HG03378 (cell line): Measurements from ENCODE around the gene AFF2.

Source experiments
- ATAC-seq: cut with Tn5 transposase; IDR thresholded peaks from one replicate; pipeline ENCODE4 v1.9.1; 2021; ENCODE audit warnings: mild to moderate bottlenecking, moderate library complexity; ENCODE audit not compliant: unreplicated experiment

The AFF2 gene

DNA sequence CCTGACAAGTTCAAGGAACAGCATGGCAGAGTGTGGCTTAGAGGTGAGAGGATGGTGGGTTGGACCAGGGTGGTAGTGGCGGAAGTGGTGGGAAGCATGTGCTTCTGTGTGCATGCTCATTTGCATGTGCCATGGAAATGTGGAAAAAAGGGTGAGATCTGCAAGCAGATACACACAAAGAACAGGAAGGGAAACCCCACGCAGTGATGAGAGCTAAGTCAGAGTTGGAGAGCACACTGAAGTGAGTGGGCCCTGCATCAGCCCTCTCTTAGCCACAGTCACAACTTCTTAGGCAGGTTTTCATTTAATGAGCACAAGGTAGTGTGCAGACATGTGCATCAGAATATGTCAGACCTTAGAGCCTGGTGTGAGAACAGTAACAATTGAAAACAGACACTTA lies 483.8 kb downstream of the AFF2 start:
- no peak for ATAC-seq

DNA sequence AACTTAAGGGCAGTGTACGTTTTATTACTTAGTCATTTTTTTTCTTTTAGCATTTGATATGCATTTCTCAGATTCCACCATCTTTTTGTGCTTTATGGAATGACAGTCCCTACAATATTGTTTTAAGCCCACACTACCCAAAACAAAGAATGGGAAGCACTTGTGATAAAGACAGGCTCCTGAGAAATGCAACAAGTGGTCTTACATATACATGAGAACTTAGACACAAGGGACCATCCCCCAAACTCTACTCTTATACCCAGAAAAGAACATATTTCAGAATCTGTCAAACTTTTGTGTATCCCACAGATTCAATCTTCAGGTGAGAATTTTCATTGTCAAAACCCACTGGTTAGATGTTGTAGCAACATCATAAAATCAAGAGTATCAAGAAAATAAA lies 491.1 kb downstream of the AFF2 start:
- no peak for ATAC-seq

GRCh38 chrX:148995661-148996060 lies 495.2 kb downstream of the AFF2 start:
- no peak for ATAC-seq

DNA sequence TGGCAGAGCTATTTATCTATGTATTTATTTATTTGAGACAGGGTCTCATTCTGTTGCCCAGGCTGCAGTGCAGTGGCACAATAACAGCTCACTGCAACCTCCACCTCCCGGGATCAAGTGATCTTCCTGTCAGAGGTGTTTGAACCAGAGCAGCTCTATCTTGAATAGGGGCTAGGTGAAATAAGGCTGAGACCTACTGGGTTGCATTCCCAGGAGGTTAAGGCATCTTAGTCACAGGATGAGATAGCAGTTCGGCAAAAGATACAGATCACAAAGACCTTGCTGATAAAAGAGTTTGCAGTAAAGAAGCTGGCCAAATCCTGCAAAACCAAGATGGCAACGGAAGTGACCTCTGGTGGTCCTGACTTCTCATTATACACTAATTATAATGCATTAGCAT lies 501.9 kb downstream of the AFF2 start:
- no peak for ATAC-seq

DNA sequence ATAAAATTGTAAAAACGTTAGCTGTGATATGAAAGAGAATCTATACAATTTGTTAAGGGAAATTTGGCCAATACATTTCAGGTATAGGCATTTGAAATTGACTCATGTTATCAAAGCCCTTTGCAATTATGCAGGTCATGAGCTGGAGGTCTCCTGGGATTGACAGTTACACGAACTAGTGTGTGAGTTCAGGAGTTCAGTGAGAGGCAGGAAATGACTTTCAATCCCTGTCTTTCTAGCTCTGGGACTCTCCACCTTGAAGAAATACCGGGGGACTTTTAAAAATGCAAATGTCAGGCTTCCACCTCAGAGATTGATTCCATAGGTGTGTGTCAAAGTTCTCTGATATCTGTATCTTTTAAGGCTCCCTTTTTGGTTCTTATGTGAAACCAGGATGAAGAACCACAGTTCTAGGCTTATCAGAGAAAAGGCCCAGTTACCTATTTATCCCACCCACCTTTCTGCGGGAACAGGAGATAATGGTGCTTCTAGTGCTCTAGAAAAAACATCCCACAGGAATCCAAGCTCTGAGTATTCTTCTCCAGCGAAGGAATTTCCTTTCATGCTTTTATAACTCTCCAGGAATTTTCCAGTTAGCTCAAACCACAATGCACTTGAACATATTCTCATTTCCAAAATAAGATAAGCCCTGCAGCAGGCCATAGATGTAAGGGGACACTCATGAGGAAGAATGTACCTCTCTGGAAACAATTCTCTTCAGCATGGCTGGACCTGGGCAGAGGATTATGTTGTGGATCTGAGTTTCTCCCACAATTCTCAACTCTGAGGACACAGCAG lies 503.6 kb downstream of the AFF2 start:
- ATAC-seq: peak; percentile 58

DNA sequence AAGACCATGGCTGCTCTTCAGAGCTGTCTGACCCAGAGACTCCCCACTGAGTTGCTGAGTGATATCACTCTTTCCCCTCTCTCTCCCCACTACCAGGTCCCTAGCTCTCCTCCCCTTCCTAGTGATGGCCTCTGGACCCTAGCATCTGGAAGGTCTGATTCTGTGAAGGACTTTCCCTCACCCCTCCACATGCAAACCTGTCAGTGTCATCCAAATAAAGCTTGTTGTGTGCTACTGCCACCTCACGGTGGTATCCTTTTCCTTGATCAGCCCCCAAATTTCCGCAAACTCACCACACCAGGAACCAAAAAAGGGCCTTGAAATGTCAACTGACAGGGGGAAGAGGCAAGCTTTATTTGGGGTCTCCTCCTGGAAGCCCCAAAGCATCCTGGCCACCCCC lies 504.5 kb downstream of the AFF2 start:
- no peak for ATAC-seq

DNA sequence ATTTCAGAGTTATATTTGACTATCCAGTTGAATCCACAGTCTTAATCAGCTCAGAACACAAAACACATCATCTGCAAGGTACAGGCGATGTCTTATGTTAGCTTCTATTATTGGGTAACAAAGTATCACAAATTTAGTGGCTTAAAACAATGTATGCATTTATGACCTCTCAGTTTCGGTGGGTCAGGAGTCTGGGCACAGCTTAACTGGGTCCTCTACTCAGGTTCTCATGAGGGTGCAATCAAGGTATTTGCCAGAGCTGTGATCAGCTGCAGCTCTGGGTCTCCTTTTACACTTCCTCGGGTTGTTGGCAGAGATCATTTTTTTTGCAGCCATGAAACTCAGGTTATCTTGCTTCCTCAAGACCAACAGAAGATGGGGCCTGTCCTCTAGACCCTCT lies 505.8 kb downstream of the AFF2 start:
- ATAC-seq: no peak

- ATAC-seq: no peak
Measured at GRCh38 chrX:149007423-149007822, 507.0 kb downstream of the AFF2 start.

DNA sequence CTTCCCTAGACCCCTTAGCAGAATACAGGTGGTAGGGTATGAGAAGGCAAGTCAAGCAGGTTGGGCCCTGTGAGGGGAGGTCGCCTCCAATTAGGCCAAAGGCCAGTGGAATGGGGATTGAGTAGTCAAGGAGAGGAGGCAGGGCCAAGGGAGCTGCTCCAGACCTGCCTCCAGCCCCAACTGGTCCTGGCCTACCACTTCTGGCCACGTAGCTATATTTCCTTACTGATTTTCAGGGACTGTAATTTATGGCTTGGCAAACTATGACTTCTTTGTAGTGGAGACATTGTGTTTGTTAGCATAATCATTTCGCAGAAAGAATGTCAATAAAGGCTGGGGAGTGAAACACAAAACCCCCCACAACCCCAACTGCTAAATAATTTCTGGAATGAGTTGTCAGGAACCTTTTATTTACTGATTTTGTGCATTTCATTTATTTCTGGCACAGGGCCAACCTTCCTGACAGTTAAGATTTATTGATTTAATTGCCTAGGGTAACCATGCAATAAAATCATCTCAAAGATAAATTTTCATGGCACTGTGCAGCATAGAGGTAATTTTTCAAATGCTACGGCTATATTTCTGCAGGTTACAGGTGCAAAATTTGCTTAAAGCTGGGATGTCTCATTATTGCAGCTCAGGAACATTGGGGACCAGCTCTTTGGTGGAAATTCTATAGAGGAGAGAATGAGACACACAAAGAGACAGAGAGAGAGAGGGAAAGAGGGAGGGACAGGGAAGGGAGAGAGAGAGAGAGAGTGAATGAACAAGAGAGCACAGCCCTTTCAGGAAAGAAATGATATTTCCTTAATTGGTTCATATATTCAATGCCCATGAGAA lies 509.8 kb downstream of the AFF2 start:
- no peak for ATAC-seq

GRCh38 chrX:149010853-149011224 lies 510.4 kb downstream of the AFF2 start:
- ATAC-seq: no peak

DNA sequence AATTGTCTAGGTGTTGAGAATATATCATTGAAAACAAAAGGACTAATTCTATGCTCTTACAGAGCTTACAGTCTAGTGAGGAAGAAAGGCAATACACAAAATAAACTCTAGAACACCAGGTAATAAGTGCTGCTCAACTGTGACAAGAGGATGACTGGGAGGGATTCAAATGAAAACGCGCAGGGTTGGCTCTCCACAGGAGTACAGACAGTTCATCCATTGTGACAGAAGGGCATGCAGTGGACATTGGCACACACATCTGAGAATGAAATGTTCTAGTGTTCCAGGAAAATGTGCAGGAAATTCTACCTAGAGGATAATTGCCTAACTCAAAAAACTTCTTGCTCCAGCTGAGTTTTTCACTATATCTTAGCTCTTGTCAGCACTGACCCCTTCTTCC lies 512.7 kb downstream of the AFF2 start:
- no peak for ATAC-seq

DNA sequence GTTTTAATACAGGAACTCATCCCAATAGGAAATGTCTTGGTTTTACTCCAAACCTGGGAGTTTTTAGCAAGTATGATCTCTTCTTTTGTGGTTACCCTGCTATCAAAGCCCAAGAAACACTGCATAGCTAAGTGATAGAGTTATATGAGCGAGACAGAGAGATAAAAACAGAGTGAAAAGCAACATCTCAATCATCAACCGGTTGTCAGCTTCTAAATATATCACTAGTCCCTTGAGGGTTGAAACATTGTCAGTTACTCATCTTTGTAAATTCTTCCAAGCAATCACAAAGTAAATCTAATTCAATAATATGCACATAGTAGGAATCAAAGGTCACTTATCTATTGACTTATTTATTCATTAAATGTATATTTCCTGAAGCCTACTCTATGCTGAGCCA lies 520.7 kb downstream of the AFF2 start:
- ATAC-seq: no peak

DNA sequence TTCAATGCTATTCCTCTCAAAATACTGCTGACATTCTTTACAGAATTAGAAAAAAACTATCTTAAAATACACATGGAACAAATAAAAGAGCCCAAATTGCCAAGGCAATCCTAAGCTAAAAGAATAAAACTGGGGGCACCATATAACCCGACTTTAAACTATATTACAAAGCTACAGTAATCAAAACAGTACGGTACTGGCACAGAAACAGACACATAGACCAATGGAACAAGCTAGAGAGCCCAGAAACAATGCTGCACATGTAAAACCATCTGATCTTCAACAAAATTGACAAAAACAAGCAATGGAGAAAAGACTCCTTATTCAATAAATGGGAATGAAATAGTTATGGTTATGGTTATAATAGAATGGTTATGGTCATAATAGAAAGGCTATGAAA lies 522.1 kb downstream of the AFF2 start:
- ATAC-seq: no peak

- no peak for ATAC-seq
Measured at GRCh38 chrX:149032449-149032848, 532.0 kb downstream of the AFF2 start.

GRCh38 chrX:149036086-149036485 lies 535.7 kb downstream of the AFF2 start:
- no peak for ATAC-seq

GRCh38 chrX:149037281-149037870 lies 537.0 kb downstream of the AFF2 start:
- no peak for ATAC-seq

DNA sequence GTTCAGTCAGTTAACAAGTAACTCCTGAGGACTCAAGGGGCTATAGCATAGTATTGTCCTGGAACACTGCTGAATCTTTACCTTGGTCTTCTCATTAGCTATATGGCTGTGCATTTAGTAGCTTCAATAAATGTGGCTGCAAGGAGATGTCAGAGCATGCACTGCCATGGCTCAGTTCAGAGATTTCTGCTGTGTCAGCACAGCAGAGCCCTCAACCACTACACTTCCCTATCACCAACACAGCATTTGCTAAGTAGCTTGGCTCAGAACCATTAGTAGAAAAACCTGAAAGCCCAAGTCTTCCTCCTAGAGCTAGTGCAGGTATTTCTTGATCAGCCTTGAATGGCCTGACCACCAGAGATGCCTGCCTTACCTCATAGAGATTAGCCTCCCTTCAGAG lies 538.6 kb downstream of the AFF2 start:
- ATAC-seq: no peak

DNA sequence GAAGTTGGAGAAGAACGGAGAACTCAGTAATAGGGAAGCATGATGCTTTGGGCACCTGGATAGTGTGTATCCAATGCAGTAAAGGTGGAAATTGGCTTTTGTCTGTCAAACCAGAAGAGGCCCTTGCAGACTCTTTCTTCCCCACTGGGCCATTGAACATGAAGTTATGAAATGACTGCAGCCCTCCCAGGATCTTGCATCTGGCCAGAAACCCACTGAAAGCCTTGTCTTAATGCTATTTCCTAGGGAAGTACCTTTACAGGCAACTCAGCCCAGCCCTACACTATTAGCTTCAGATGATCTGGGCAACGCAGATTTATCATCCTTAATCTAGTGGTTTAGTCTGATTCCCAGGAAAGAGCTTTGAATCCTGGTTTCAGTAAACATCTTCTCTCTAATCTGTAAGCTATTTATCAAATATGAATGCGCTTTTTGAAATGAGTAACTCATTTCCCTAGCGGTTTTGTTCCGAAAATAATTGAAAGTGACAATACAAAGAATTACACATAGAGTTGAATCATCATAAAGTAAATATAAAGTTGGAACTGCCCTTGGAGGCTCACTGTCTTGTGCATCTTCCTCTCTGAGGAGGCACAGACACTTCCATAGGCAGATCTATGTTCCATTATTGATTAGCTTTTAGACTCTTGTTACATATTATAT lies 540.6 kb downstream of the AFF2 start:
- no peak for ATAC-seq

- no peak for ATAC-seq
Measured at GRCh38 chrX:149043401-149043800, 543.0 kb downstream of the AFF2 start.

DNA sequence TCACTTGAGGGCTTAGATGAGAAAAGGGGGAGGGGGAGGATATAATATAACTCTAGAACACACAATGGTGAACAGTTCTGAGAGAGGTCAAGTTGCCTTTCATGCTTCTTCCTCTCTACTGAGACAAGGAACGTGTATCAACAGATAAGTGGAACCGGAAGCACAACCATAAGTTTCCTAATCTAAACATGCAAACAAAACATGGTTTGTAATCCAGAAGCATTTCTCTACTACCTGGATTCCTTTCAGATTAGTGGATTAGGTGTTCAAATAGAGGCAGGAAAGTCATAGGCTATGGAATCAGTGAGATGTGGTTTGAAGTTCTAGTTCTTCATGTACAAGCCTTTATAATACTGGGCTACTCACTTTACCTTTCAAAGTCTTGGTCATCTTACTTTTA lies 544.1 kb downstream of the AFF2 start:
- no peak for ATAC-seq

- ATAC-seq: no peak
Measured at GRCh38 chrX:149045645-149046210, 545.3 kb downstream of the AFF2 start.
